BE2C (cell line): ENCODE measurements around the gene SLC9A8.

Source experiments
- DNase-seq: peaks from one replicate; pipeline ENCODE4 v3.0.0-alpha.2; 2020
- H3K27me3 ChIP-seq: fragments of 250-450 bp; sonication (Bioruptor Pico); 2 replicates; pipeline ENCODE4 v1.5.1; 2020; ENCODE audit warnings: mild to moderate bottlenecking
- H3K36me3 ChIP-seq: fragments of 250-450 bp; sonication (Bioruptor Pico); 2 replicates; pipeline ENCODE4 v1.5.1; 2020; ENCODE audit warnings: mild to moderate bottlenecking
- H3K4me1 ChIP-seq: fragments of 250-450 bp; sonication (Bioruptor Pico); 2 replicates; pipeline ENCODE4 v1.5.1; 2020
- H3K4me3 ChIP-seq: 2 replicates; pipeline ENCODE4 v1.5.1; 2011; ENCODE audit warnings: low read depth, low read length
- H3K9me3 ChIP-seq: fragments of 250-450 bp; sonication (Bioruptor Pico); 2 replicates; pipeline ENCODE4 v1.5.1; 2020
- CTCF ChIP-seq: IDR thresholded peaks from 2 replicates; pipeline ENCODE4 v1.5.1; 2012; ENCODE audit warnings: mild to moderate bottlenecking, low read depth, low read length

The SLC9A8 gene

GRCh38 chr20:49862607-49863200 lies 50.1 kb downstream of the SLC9A8 start:
- no peak for TF ChIP-seq CTCF
- Histone ChIP-seq H3K36me3 (no peaks in the 10 kb centered on the region), H3K27me3 (no peaks in the 10 kb centered on the region), H3K4me1 (no peaks in the 10 kb centered on the region), H3K9me3 (no peaks in the 10 kb centered on the region), H3K4me3 (no peak overlapping the region)
- DNase-seq = no peak

GRCh38 chr20:49863666-49864065 lies 51.0 kb downstream of the SLC9A8 start:
- no peaks in the 10 kb centered on the region for H3K9me3 ChIP-seq
- no peaks in the 10 kb centered on the region for H3K27me3 ChIP-seq
- H3K4me3 ChIP-seq = no peak overlapping the region
- DNase-seq = no peak
- no peaks in the 10 kb centered on the region for H3K4me1 ChIP-seq
- H3K36me3 ChIP-seq = no peaks in the 10 kb centered on the region
- TF ChIP-seq CTCF = no peak

- H3K36me3 ChIP-seq = no peaks in the 10 kb centered on the region
- TF ChIP-seq CTCF = no peak
- no peaks in the 10 kb centered on the region for H3K4me1 ChIP-seq
- H3K9me3 ChIP-seq = no peaks in the 10 kb centered on the region
- no peak overlapping the region for H3K4me3 ChIP-seq
- no peaks in the 10 kb centered on the region for H3K27me3 ChIP-seq
- DNase-seq = no peak
Observed at GRCh38 chr20:49865559-49865958, 52.9 kb downstream of the SLC9A8 start.

- no peak overlapping the region for H3K4me3 ChIP-seq
- no peaks in the 10 kb centered on the region for H3K36me3 ChIP-seq
- TF ChIP-seq CTCF = no peak
- H3K4me1 ChIP-seq = no peaks in the 10 kb centered on the region
- DNase-seq = no peak
- no peaks in the 10 kb centered on the region for H3K9me3 ChIP-seq
- no peaks in the 10 kb centered on the region for H3K27me3 ChIP-seq
Observed at GRCh38 chr20:49866051-49866450, 53.4 kb downstream of the SLC9A8 start.

- no peak for TF ChIP-seq CTCF
- H3K4me1 ChIP-seq = no peaks in the 10 kb centered on the region
- no peak overlapping the region for H3K4me3 ChIP-seq
- no peak for DNase-seq
- no peaks in the 10 kb centered on the region for H3K27me3 ChIP-seq
- no peaks in the 10 kb centered on the region for H3K9me3 ChIP-seq
- no peaks in the 10 kb centered on the region for H3K36me3 ChIP-seq
Observed at GRCh38 chr20:49867453-49868215, 55.0 kb downstream of the SLC9A8 start.

GRCh38 chr20:49868538-49868937 lies 55.9 kb downstream of the SLC9A8 start:
- DNase-seq = no peak
- Histone ChIP-seq H3K4me1 (no peaks in the 10 kb centered on the region), H3K27me3 (no peaks in the 10 kb centered on the region), H3K36me3 (no peaks in the 10 kb centered on the region), H3K4me3 (no peak overlapping the region), H3K9me3 (no peaks in the 10 kb centered on the region)
- TF ChIP-seq CTCF = no peak
